GM18507 (cell line): ENCODE data around the gene THSD4.

Experiments
- DNase-seq: peaks from one replicate; pipeline ENCODE4 v3.0.0; 2011; ENCODE audit warnings: low read depth; ENCODE audit not compliant: insufficient read length; ENCODE audit errors: extremely low spot score
- FAIRE-seq: peaks from 2 replicates; lab custom pipeline; 2011; peaks lifted over from hg19 to GRCh38; lab: Jason Lieb, UNC

The THSD4 gene

DNA sequence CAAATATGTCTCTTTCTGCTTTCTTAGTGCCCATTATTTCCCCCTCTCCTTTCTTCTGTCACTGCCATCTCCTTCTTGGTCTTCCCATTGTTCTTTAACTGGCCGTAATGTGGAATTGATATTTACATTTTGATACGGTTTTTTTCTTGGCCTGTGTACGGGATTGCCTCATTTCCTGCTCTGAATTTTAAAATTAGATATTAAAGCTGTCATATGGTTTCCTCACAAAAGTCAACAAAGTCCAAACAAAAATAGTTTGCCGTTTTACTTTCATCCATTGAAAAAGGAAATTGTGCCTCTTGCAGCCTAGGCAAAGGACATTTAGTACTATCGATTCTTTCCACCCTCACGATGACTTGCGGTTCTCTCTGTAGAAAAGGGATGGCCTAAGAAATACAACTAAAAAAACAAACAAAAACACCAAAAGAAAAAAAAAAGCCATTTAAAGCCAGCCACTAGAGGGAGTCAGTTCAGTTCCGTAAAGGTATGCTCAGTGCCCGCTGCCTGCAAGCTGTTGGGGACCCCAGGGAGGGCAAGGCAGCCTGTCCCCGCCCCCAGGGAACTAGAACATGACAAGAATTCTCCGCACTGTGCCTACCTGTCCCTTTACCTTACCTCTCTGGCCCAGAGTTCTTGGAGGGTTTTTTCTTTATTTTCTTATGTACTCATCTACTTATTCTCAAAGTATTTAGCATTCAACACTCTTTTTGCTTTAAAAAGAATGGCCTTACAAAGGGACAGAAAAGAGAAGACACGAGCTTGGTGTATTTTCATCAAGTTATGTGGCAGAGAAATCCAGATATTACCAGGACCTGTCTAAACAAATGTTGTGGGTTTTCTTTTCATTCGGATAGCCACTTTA lies 665.1 kb downstream of the THSD4 start:
- DNase-seq (peak; percentile 53), FAIRE-seq (peak; percentile 59)

DNA sequence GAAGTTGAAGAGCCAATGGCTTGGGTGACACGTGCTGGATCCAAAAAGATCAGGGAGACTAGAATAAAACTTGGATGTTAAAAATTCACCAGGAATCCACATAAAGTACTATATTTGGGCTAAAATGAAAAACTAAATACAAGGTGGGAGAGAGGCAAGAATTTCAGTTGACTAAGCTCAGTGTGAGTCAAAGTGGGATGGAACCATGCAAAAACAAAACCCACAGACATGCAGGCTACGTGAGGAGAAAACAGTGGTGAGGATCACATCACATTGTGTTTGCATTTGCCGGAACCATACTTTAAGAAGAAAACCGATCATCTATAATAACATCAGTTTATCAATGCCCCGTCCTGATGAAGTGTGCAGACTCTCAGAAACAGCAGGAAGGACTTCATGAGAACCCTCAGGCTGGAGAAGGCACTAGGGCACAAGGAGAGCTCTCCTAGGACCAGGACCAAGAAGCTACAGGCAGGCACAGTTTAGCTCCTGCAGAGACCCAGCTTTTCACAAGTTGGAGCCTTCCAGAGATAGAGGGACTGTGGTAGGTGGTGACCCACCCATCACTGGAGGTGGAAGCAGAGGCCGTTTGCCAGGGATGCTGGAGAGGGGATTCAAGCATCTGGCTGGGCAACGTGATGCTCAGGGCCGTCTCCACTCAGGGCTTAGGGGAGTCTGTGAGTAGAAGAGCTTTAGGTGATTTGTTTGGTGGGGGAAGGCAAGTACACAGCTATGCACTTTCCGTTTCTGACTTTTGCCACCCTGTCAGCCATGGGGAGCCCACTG lies 666.1 kb downstream of the THSD4 start:
- DNase-seq = no peak
- peak; percentile 60 for FAIRE-seq

GRCh38 chr15:71781965-71782265 lies 666.6 kb downstream of the THSD4 start:
- FAIRE-seq = no peak
- no peak for DNase-seq

DNA sequence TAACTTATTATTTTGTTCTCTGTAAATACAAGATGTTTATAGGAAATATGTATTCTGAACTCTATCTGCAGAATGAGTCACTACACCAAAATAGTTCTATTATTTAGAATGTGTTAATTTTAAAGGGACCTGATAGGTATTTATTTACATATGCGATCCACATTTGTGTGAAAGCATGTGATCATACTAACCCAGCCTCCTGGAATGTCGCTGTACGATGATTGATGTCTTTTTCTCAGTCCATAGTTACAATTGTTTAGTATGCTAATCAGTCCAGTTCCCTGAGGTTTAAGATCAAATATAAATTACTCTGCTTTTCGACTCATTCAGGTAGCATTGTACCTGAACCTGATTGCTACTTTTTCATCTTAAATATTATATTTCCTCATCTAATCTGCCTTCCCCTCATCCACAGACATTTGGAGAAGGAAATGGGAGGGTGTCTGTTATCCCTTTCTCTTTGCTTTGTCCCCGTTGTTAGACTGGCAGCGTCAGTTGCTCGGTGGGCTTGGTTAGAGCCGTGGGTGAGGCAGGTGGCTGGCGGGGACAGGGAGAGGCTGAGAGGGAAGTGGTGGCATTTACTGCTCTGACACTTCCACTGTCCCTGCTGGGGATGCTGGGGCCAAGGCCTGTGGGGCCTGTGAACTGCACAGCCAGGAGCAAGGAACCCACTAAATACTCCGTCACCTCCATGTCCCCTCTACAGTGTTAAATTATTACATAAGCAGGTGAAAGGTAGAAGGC lies 667.3 kb downstream of the THSD4 start:
- no peak for DNase-seq
- no peak for FAIRE-seq

- DNase-seq = no peak
- no peak for FAIRE-seq
Measured at GRCh38 chr15:71784719-71785118, 669.4 kb downstream of the THSD4 start.

DNA sequence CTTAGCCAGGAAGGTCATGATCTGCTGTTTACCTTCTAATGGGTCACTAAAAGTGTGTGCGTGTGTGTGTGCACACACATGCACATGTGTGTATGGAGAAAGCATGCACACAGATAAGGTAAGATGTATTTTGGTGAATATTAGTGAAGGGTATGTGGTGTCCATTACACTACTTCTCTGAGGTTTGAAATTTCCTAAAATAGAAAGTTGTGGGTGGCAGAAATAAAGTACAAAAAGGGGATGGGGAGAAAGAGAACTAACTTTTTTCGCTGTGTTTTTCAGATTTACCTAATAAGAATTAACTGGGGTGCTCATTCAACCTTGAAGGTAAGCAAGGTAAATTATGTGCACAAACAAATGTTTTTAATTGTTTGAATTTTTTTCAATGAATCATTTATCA lies 670.7 kb downstream of the THSD4 start:
- DNase-seq (no peak), FAIRE-seq (no peak)

DNA sequence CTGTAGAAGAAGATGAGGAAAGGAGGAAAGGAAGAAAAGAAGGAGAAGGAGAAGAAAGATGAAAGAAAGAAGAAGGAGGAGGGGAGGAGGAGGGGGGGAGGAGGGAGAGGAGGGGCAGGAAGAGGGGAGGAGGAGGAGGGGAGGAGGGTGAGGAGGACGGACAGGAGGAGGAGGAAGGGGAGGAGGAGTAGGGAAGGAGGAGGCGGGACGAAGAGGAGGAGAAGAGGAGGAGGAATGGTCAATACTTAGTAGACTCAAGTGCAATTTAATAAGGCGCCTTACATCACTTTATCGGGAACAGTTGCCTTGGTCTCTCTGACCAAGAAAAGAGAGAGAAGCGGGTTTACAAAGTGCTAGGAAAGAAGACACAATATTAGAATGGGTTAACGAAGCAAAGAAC lies 671.4 kb downstream of the THSD4 start:
- DNase-seq = no peak
- FAIRE-seq = no peak

DNA sequence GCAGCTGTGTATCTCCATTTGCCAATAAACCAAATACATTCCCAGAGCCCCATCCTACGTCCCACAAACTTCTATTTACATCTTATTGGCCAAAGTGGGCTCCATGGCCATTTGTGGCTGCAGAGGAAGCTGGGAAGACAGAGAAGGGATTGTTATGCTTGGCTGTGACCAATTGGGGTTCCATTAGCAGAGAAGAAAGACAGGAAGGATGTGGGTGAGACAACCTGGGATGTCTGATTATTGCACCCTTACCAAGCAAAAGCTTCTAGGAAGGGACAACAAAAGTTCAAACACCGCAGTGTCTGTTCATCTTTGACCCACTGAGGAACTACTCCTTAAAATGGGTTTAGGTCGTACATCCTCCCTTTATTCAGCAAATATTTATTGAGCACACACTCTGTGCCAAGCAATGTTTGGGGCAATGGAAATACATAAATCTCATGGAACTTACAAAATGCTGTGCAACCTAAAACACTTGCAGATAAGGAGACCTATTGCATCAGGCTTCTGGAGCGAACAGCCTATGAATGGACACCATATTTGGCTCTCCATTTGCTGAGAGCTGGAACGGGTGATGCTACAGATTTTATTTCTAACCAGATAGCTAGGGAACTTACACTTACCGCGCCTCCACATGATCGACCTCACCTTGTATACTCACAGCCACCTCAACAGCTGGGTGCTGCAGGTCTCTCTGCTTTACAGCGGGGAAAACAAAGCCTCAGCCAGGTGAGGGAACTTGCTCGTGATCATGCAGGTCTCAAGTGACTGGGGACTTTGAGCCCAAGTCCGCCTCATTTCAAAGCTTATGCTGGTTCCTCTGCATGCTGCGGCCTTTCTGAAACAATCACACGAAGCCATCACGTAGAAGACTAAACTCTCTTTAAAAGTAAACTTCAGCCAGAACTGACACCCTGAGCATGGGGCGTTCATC lies 673.6 kb downstream of the THSD4 start:
- FAIRE-seq (no peak), DNase-seq (no peak)

- FAIRE-seq (no peak), DNase-seq (no peak)
Measured at GRCh38 chr15:71789616-71790015, 674.3 kb downstream of the THSD4 start.

DNA sequence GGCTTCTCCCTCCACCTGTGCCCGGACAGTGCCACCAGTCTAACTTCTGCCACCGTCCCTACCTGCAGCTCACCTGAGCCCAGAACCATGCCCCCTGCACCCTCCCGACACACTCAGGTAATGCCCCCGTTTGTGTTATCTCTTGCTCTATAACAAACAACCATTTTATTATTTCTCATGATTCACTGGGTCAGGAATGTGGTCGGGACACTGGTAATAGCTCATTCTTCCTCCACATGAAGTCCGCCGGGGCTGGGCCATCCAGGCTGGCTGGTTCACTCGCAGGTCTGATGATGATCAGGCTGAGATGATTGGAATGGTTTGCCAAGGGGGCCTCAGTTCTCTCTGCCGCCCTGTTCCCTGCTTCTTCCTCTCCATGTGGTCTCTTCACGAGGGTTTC lies 674.8 kb downstream of the THSD4 start:
- no peak for FAIRE-seq
- no peak for DNase-seq

DNA sequence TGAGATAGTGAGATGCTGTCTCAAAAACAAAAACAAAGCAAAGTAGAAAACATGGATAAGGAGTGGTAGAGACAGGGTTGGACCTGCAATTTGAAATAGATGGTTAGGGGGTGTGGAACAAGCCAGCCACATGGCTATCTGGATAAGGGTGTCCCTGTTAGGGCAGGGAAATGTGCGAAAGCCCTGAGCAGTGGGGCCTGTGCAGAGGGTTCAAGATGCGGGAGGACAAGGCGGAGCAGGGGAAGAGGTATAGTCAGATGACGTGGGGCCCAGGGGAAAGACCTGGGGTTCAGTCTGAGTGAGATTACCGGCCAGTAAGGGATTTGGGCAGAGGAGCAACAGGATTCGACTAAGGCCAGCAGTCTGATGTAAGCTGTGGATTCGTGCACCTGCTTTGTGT lies 676.7 kb downstream of the THSD4 start:
- FAIRE-seq (no peak), DNase-seq (no peak)

DNA sequence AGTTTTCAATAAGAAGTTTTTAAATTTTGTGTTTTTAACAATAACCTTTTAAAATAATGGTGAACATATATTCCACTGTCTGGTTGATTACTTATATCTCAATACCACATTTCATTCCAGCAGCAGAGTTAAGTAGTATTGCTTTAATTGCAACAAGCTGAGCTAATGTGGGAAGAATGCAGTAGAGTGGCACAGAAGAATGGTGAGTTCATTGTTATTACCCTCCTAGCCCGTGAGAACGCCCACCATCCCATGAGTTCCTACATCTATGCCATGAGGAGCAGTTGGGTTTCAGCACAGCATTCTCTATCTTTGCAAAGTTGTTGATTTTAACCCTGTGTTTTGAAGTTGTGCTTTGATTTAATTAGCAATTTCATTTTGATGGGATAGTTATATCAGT lies 677.2 kb downstream of the THSD4 start:
- no peak for DNase-seq
- FAIRE-seq = no peak

GRCh38 chr15:71798641-71799040 lies 683.4 kb downstream of the THSD4 start:
- FAIRE-seq (no peak), DNase-seq (no peak)

- no peak for FAIRE-seq
- no peak for DNase-seq
Measured at GRCh38 chr15:71800190-71800589, 684.9 kb downstream of the THSD4 start.

GRCh38 chr15:71800835-71801745 lies 685.8 kb downstream of the THSD4 start:
- DNase-seq (no peak), FAIRE-seq (peak; percentile 83)

DNA sequence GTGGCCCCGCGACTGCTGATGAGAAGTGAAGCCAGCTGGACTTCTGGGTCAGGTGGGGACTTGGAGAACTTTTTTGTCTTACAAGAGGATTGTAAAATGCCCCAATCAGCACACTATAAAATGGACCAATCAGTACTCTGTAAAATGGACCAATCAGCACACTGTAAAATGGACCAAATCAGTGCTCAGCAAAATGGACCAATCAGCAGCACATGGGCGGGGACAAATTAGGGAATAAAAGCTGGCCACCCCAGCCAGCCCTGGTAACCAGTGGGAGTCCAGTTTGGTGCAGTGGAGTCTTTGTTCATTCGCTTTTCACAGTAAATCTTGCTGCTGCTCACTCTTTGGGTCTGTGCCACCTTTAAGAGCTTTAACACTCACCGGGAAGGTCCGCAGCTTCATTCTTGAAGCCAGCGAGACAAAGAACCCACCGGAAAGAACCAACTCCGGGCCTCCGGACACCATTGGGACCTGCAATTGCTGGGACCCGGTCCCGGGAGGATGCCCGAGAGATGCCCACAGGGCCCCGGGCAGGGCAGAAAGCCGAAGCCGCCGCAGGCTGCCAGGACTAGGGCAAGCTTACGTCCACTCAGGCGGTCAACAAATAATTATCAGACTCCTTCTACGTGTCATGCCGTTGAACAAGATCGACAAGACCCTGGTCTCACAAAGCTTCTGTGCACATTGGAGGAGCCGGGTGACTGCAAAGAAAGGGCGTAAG lies 686.8 kb downstream of the THSD4 start:
- FAIRE-seq (no peak), DNase-seq (no peak)

- DNase-seq = no peak
- FAIRE-seq = no peak
Measured at GRCh38 chr15:71802770-71803169, 687.5 kb downstream of the THSD4 start.

- DNase-seq (no peak), FAIRE-seq (no peak)
Measured at GRCh38 chr15:71804226-71804625, 689.0 kb downstream of the THSD4 start.
